ENCODE data around the gene TMEM132C. TPM values are rescaled to one million over a fixed set of nuclear protein-coding genes. Genes with fewer than 3 reads are reported as not detected.

Gene TMEM132C
- total and polyA plus RNA-seq, 2 of the 4 experiments (the other 2 are of a cell fraction): not detected

DNA sequence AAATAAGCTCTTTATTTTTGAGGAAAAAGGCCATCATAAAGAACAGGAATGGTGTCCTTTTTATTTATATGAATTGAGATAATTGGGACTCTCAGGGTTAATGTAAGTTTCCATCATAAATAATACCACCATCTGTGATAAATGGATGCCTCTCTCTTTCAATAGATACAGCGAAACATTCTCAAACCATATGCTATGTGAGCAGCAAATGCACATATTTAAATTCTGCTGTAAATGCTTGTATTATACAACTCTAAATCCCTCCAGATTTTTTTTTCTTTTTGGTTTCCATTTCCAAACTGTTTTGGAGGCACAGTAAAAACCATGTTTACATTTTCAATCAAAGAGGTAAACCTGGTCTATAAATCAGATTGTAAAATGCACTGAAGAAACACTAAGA is 132.3 kb downstream of the TMEM132C start:
- Histone ChIP-seq H4K8ac (ENCODE audit: low read depth in 2 of 2, low read length in 2 of 2) (no peak overlapping the region), H3K4me1 (ENCODE audit: control insufficient read depth, insufficient read depth, low read length) (no peaks in the 10 kb centered on the region), H3K14ac (replicated peaks; ENCODE audit: low read depth, low read length) (no peak overlapping the region), H2AK5ac (ENCODE audit: low read depth, low read length) (no peak overlapping the region), H3K4me2 (ENCODE audit: low read depth, low read length) (no peak overlapping the region), H3K56ac (ENCODE audit: extremely low read depth, insufficient read depth, low read length) (no peak overlapping the region), H3K4ac (ENCODE audit: low read depth, low read length) (no peak overlapping the region), H2AFZ (replicated peaks; ENCODE audit: low read length, poor library complexity) (no peak overlapping the region), H4K5ac (ENCODE audit: low read depth, low read length) (no peak overlapping the region), H2BK120ac (ENCODE audit: low read depth, low read length) (no peak overlapping the region), H2BK15ac (ENCODE audit: low read depth, low read length) (no peak overlapping the region), H3K27ac (ENCODE audit: insufficient read depth, low read length) (no peak overlapping the region), H3K36me3 (ENCODE audit: control insufficient read depth, insufficient read depth, low read length) (no peaks in the 10 kb centered on the region), H3K23ac (ENCODE audit: low read depth, low read length) (no peak overlapping the region), H3K27me3 (ENCODE audit: control insufficient read depth, insufficient read depth, low read length) (no peaks in the 10 kb centered on the region), H4K20me1 (ENCODE audit: insufficient read depth, low read length) (no peaks in the 10 kb centered on the region), H4K91ac (ENCODE audit: insufficient read depth, low read depth, low read length) (no peak overlapping the region), H3K9me1 (ENCODE audit: insufficient read depth, low read length) (no peaks in the 10 kb centered on the region), H2AK9ac (replicated peaks; ENCODE audit: low read depth, low read length, poor library complexity) (no peak overlapping the region), H3K9ac (ENCODE audit: low read depth, low read length) (no peak overlapping the region), H2BK20ac (ENCODE audit: low read depth, low read length) (no peak overlapping the region), H3K18ac (ENCODE audit: low read depth, low read length) (no peak overlapping the region), H3K79me1 (ENCODE audit: low read depth in 1 of 2, low read length in 2 of 2) (no peaks in the 10 kb centered on the region), H2BK5ac (ENCODE audit: low read depth, low read length, poor library complexity, severe bottlenecking) (no peak overlapping the region), H3K4me3 (ENCODE audit: insufficient read depth, low read depth, low read length) (no peak overlapping the region), H3K9me3 (ENCODE audit: control insufficient read depth, insufficient read depth, low read length) (peaks cover 21% of the 10 kb centered on the region)
- CTCF ChIA-PET: no interaction called here
- dilution Hi-C loops (cut with HindIII; ENCODE audit: low sequenced_read_pairs, unreplicated experiment) (no loop called here), intact Hi-C loops (cut with micrococcal nuclease) (no loop called here), in situ Hi-C loops (cut with MboI; ENCODE audit: low sequenced_read_pairs) (no loop called here)
- TF ChIP-seq, protein P1, sequence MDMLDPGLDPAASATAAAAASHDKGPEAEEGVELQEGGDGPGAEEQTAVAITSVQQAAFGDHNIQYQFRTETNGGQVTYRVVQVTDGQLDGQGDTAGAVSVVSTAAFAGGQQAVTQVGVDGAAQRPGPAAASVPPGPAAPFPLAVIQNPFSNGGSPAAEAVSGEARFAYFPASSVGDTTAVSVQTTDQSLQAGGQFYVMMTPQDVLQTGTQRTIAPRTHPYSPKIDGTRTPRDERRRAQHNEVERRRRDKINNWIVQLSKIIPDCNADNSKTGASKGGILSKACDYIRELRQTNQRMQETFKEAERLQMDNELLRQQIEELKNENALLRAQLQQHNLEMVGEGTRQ (IDR thresholded peaks at IDR 0.05; ENCODE audit: low read depth, low read length): no peak
- TF ChIP-seq MXI1 (IDR thresholded peaks at IDR 0.05; ENCODE audit: borderline replicate concordance, low read depth, low read length) (no peak), RAD21 (IDR thresholded peaks at IDR 0.05; ENCODE audit: low read length) (no peak), CEBPB (IDR thresholded peaks at IDR 0.05; ENCODE audit: low read depth, low read length) (no peak), MAFK (IDR thresholded peaks at IDR 0.05; ENCODE audit: low read depth, low read length) (no peak)
- TF ChIP-seq, protein P2, sequence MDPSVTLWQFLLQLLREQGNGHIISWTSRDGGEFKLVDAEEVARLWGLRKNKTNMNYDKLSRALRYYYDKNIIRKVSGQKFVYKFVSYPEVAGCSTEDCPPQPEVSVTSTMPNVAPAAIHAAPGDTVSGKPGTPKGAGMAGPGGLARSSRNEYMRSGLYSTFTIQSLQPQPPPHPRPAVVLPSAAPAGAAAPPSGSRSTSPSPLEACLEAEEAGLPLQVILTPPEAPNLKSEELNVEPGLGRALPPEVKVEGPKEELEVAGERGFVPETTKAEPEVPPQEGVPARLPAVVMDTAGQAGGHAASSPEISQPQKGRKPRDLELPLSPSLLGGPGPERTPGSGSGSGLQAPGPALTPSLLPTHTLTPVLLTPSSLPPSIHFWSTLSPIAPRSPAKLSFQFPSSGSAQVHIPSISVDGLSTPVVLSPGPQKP (IDR thresholded peaks at IDR 0.05; ENCODE audit: borderline replicate concordance, low read depth, low read length): no peak
- TF ChIP-seq, protein P3, sequence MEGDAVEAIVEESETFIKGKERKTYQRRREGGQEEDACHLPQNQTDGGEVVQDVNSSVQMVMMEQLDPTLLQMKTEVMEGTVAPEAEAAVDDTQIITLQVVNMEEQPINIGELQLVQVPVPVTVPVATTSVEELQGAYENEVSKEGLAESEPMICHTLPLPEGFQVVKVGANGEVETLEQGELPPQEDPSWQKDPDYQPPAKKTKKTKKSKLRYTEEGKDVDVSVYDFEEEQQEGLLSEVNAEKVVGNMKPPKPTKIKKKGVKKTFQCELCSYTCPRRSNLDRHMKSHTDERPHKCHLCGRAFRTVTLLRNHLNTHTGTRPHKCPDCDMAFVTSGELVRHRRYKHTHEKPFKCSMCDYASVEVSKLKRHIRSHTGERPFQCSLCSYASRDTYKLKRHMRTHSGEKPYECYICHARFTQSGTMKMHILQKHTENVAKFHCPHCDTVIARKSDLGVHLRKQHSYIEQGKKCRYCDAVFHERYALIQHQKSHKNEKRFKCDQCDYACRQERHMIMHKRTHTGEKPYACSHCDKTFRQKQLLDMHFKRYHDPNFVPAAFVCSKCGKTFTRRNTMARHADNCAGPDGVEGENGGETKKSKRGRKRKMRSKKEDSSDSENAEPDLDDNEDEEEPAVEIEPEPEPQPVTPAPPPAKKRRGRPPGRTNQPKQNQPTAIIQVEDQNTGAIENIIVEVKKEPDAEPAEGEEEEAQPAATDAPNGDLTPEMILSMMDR (conservative IDR thresholded peaks at IDR 0.05; ENCODE audit: low read depth, low read length): no peak
- no CpG with 5 or more reads among the region's 1 CpG for WGBS, 2 experiments (ENCODE audit: extremely low coverage in 2 of 2, insufficient read length in 1 of 2)
- no peak for ATAC-seq (ENCODE audit: low read depth)
- POLR2A ChIA-PET (ENCODE audit: unreplicated experiment): no interaction called here
- no peak for DNase-seq
- no TSS peak for BruUV-seq (replicated peaks)

Data from IMR-90 (cell line).